K562 (cell line): ENCODE results near the gene FST. TPM values are rescaled to one million over a fixed set of nuclear protein-coding genes. Genes with fewer than 3 reads are reported as not detected.

Experiments used
- ATAC-seq: fragments of 200-7000 bp; cut with Tn5 transposase; 3 replicates; pipeline ENCODE4 v1.9.1; 2020; ENCODE audit warnings: moderate library complexity
- BruUV-seq: library from RNA; stranded (reverse); fragments of 400-500 nt; replicated peaks from 2 replicates; lab custom pipeline; 2021; lab: Mats Ljungman, UMichigan
- CTCF ChIA-PET: fragments of 300-600 bp; formaldehyde crosslinking; extraction: SDS; loops from one replicate; lab custom pipeline; 2021; ENCODE audit warnings: low intra/inter-chr PET ratio; lab: Yijun Ruan, JAX
- POLR2A ChIA-PET: fragments of 300-600, 350-650 bp; sonication (Branson Sonifier 250); formaldehyde crosslinking; extraction: SDS; loops from one replicate; lab custom pipeline; 2021; ENCODE audit warnings: antibody characterized with exemption, inconsistent platforms; lab: Yijun Ruan, JAX
- DNase-seq, 4 experiments: peaks; one replicate each; pipeline versions ENCODE4 v3.0.0 to v3.0.0-alpha.2; 2011 to 2018; ENCODE audit warnings: low spot score in 3 of 4, mixed read lengths in 3 of 4; ENCODE audit errors: extremely low read depth in 1 of 4
- FAIRE-seq: peaks from 2 replicates; lab custom pipeline; 2011; peaks lifted over from hg19 to GRCh38; lab: Jason Lieb, UNC
- H2AFZ ChIP-seq: 2 replicates; pipeline ENCODE4 v1.6.0; 2011; ENCODE audit warnings: low read depth, low read length, control low read depth, inconsistent platforms
- H3K27ac ChIP-seq: fragments of 200-600 bp; 3 replicates; pipeline ENCODE4 v1.8.0; 2011; ENCODE audit warnings: low read depth, mild to moderate bottlenecking, control low read depth, inconsistent platforms, low read length, moderate library complexity, mixed read lengths; ENCODE audit errors: extremely low read depth
- H3K27me3 ChIP-seq, 2 experiments: fragments of 300-600 bp in 1 of 2; 2 replicates in 1 of 2; 3 replicates in 1 of 2; pipeline versions ENCODE4 v1.6.0 to v1.8.0; 2011; ENCODE audit warnings: inconsistent platforms in 2 of 2, low read length in 2 of 2, mild to moderate bottlenecking in 1 of 2, mixed read lengths in 1 of 2, moderate library complexity in 1 of 2; ENCODE audit not compliant: control insufficient read depth in 2 of 2, insufficient read depth in 2 of 2
- H3K36me3 ChIP-seq: fragments of 300-600 bp; 3 replicates; pipeline ENCODE4 v1.8.0; 2011; ENCODE audit warnings: mild to moderate bottlenecking, low read length, inconsistent platforms; ENCODE audit not compliant: control insufficient read depth, insufficient read depth
- H3K4me1 ChIP-seq, 2 experiments: fragments of 200-600 bp in 1 of 2; replicated peaks in 1 of 2; 2 replicates in 1 of 2; 3 replicates in 1 of 2; pipeline versions ENCODE4 v1.5.1 to v1.8.0; 2011; ENCODE audit warnings: inconsistent platforms in 2 of 2, low read length in 2 of 2, mild to moderate bottlenecking in 1 of 2, mixed read lengths in 1 of 2, moderate library complexity in 1 of 2; ENCODE audit not compliant: control insufficient read depth in 2 of 2, insufficient read depth in 2 of 2
- H3K4me2 ChIP-seq: 2 replicates; pipeline ENCODE4 v1.6.1; 2011; ENCODE audit warnings: low read length, control low read depth, inconsistent platforms, mixed read lengths; ENCODE audit not compliant: insufficient read depth
- H3K4me3 ChIP-seq: fragments of 200-600 bp; sonication (generic), shearing (Covaris generic); 2 replicates; pipeline ENCODE4 v1.5.1; 2016; ENCODE audit warnings: control low read depth, inconsistent platforms
- H3K79me2 ChIP-seq: fragments of 200-600 bp; 3 replicates; pipeline ENCODE4 v1.8.0; 2011; ENCODE audit warnings: low read length, inconsistent platforms; ENCODE audit not compliant: control insufficient read depth, insufficient read depth
- H3K9ac ChIP-seq, 2 experiments: 2 replicates each; pipeline versions ENCODE4 v1.6.0 to v1.6.1; 2011; ENCODE audit warnings: low read depth in 2 of 2, low read length in 2 of 2, control low read depth in 1 of 2, inconsistent platforms in 1 of 2, mild to moderate bottlenecking in 1 of 2, mixed read lengths in 1 of 2; ENCODE audit not compliant: insufficient read depth in 1 of 2
- H3K9me1 ChIP-seq: one replicate; pipeline ENCODE4 v1.6.0; 2011; ENCODE audit warnings: inconsistent platforms, mild to moderate bottlenecking, low read length, moderate library complexity; ENCODE audit not compliant: control insufficient read depth, insufficient read depth
- H3K9me3 ChIP-seq: replicated peaks from 2 replicates; pipeline ENCODE4 v1.5.1; 2011; ENCODE audit warnings: low read depth, low read length, inconsistent platforms; ENCODE audit not compliant: control insufficient read depth, insufficient read depth
- H4K20me1 ChIP-seq: replicated peaks from 2 replicates; pipeline ENCODE4 v1.6.1; 2011; ENCODE audit warnings: low read length, inconsistent platforms, mixed read lengths; ENCODE audit not compliant: control insufficient read depth, insufficient read depth
- HMGXB4 ChIP-seq: sonication (generic); formaldehyde crosslinking; IDR thresholded peaks from 2 replicates; pipeline ENCODE4 v1.8.1; 2023; ENCODE audit warnings: mild to moderate bottlenecking, missing genetic modification reagents
- MAZ ChIP-seq, 2 experiments: fragments of 450-650 bp in 1 of 2; sonication (generic) in 1 of 2; formaldehyde crosslinking; IDR thresholded peaks in 1 of 2; conservative IDR thresholded peaks in 1 of 2; 2 replicates each; pipeline versions ENCODE4 v1.4.0 to v1.5.0; 2020; ENCODE audit warnings: mild to moderate bottlenecking in 1 of 2, missing genetic modification reagents in 1 of 2
- PKNOX1 ChIP-seq: fragments of 450-650 bp; IDR thresholded peaks from 2 replicates; pipeline ENCODE4 v1.6.1; 2016
- POU5F1 ChIP-seq: fragments of 150-350 bp; IDR thresholded peaks from 2 replicates; pipeline ENCODE4 v1.6.1; 2014; ENCODE audit warnings: borderline replicate concordance, low read length, low read depth, mild to moderate bottlenecking; ENCODE audit not compliant: partially characterized antibody
- TAF7 ChIP-seq: fragments of 450-650 bp; IDR thresholded peaks from 2 replicates; pipeline ENCODE4 v1.6.1; 2016; ENCODE audit warnings: missing genetic modification characterization, missing compliant biosample characterization
- XRCC5 ChIP-seq: fragments of 200-400 bp; formaldehyde crosslinking; IDR thresholded peaks from 2 replicates; pipeline ENCODE4 v1.6.1; 2017; ENCODE audit warnings: low read depth, mild to moderate bottlenecking, low read length
- ZBTB8A ChIP-seq: fragments of 450-650 bp; IDR thresholded peaks from 2 replicates; pipeline ENCODE4 v1.6.1; 2018; ENCODE audit warnings: mild to moderate bottlenecking, moderate library complexity; ENCODE audit not compliant: partially characterized antibody
- ZNF764 ChIP-seq: fragments of 250-450 bp; sonication (Bioruptor Pico); IDR thresholded peaks from 2 replicates; pipeline ENCODE4 v1.4.0; 2020; ENCODE audit warnings: low read depth, mild to moderate bottlenecking, moderate library complexity
- WGBS: fragments of 100-300 bp; shearing (Covaris generic); methylation state at CpG from one replicate; pipeline ENCODE4 v1.1.6; 2016; ENCODE audit warnings: low coverage, mixed read lengths; ENCODE audit not compliant: insufficient coverage; ENCODE audit errors: missing lambda C conversion rate; 5-methylcytosine and 5-hydroxymethylcytosine counted together
- in situ Hi-C: fragments of 300-500 bp; cut with MboI; formaldehyde crosslinking; loops from 4 replicates; pipeline ENCODE4 v1.15.0; 2018; ENCODE audit warnings: inconsistent platforms, mixed read lengths
- intact Hi-C: fragments of 100-400 bp; cut with micrococcal nuclease; formaldehyde crosslinking; loops from 2 replicates; pipeline ENCODE4 v1.14.2; 2022
- polyA plus RNA-seq, 8 experiments: library from polyadenylated mRNA; depleted of rRNA in 4 of 8; stranded (reverse) in 5 of 8; unstranded in 3 of 8; fragments of >200 nt; fragmentation: Nextera tagmentation in 2 of 8; fragmentation: Illumina TruSeq in 1 of 8; extraction: Ambion mirVana in 2 of 8; extraction: Trizol in 1 of 8; gene quantifications; 2 replicates each; pipeline versions ENCODE4 v1.2.1 to v1.2.3, GENCODE V29; 2011 to 2014; ENCODE audit warnings: inconsistent platforms in 1 of 8, missing spikeins in 1 of 8
- total RNA-seq, 7 experiments: library from RNA; depleted of rRNA in 6 of 7; stranded (reverse); fragments of >200 nt in 6 of 7; fragmentation: Illumina TruSeq in 2 of 7; extraction: Trizol in 2 of 7; gene quantifications; 2 replicates each; pipeline versions ENCODE4 v1.2.1 to v1.2.3, GENCODE V29; 2011 to 2021; ENCODE audit warnings: low replicate concordance in 1 of 7

Gene FST
- total and polyA plus RNA-seq, 9 of the 15 experiments (the other 6 are each of a cell fraction or from before 2014, with no cell fraction given) = 0.03 to 0.27 TPM; not detected in 7

GRCh38 chr5:53431665-53432064, 48.8 kb upstream of the FST start:
- CTCF ChIA-PET = no interaction called here
- in situ Hi-C loops = loop anchor here (25.0 kb wide), 3 partner anchors 781 to 1456 kb away; no protein-coding TSS in a partner anchor
- intact Hi-C loops = no loop called here
- TF ChIP-seq MAZ (CRISPR knock-in tag; conservative IDR thresholded peaks at IDR 0.05 in 1 of 2, IDR thresholded peaks at IDR 0.05 in 1 of 2) (no peak), HMGXB4 (CRISPR knock-in tag) (no peak), TAF7 (no peak), ZBTB8A (no peak), POU5F1 (no peak), PKNOX1 (no peak), XRCC5 (no peak), ZNF764 (no peak)

More at GRCh38 chr5:53431665-53432064, 48.8 kb upstream of the FST start:
- DNase-seq = no peak
- Histone ChIP-seq H3K36me3 (no peaks in the 10 kb centered on the region), H3K4me2 (no peak overlapping the region), H3K4me1 (peaks cover 0 to 8% of the 10 kb centered on the region in 2 experiments; a peak in 3 of 5 replicates), H3K79me2 (no peaks in the 10 kb centered on the region), H3K27ac (no peak overlapping the region), H3K9me3 (no peaks in the 10 kb centered on the region), H3K9me1 (no peaks in the 10 kb centered on the region), H3K4me3 (no peak overlapping the region), H3K9ac (no peak overlapping the region), H3K27me3 (no peaks in the 10 kb centered on the region), H4K20me1 (no peaks in the 10 kb centered on the region), H2AFZ (no peak overlapping the region)
- no TSS peak for BruUV-seq
- under 1% methylated on average over 6 of the region's 6 CpGs for WGBS
- FAIRE-seq = no peak
- ATAC-seq = no peak
- POLR2A ChIA-PET = no interaction called here
